HG03378 (cell line): ENCODE results near the gene TRAPPC3L.
A peak's percentile ranks its signal among the peaks of the same experiment; 100 is the strongest.

Source experiments
- ATAC-seq: cut with Tn5 transposase; IDR thresholded peaks from one replicate; pipeline ENCODE4 v1.9.1; 2021; ENCODE audit warnings: mild to moderate bottlenecking, moderate library complexity; ENCODE audit not compliant: unreplicated experiment

Gene TRAPPC3L

GRCh38 chr6:116545651-116546050 lies at the start of gene TRAPPC3L:
Gene TRAPPC3L (minus strand): TSS chr6:116545684. CDS start chr6:116545514, 170 bp downstream.
- no peak for ATAC-seq

- ATAC-seq = no peak
Observed at GRCh38 chr6:116595247-116595646, 49.8 kb upstream of the TRAPPC3L start.

GRCh38 chr6:116586738-116587137 lies 41.3 kb upstream of the TRAPPC3L start:
- no peak for ATAC-seq

- ATAC-seq = no peak
Observed at GRCh38 chr6:116586276-116586675, 40.8 kb upstream of the TRAPPC3L start.

GRCh38 chr6:116580198-116580597 lies 34.7 kb upstream of the TRAPPC3L start:
- no peak for ATAC-seq

GRCh38 chr6:116579143-116579542 lies 33.7 kb upstream of the TRAPPC3L start:
- ATAC-seq = no peak

- no peak for ATAC-seq
Observed at GRCh38 chr6:116578335-116578734, 32.9 kb upstream of the TRAPPC3L start.

GRCh38 chr6:116577486-116577885 lies 32.0 kb upstream of the TRAPPC3L start:
- ATAC-seq = no peak

GRCh38 chr6:116575227-116575626 lies 29.7 kb upstream of the TRAPPC3L start:
- no peak for ATAC-seq

GRCh38 chr6:116572162-116572561 lies 26.7 kb upstream of the TRAPPC3L start:
- no peak for ATAC-seq

GRCh38 chr6:116571683-116572000 lies 26.2 kb upstream of the TRAPPC3L start:
- ATAC-seq = no peak

- peak; percentile 91 for ATAC-seq
Observed at GRCh38 chr6:116570856-116571682, 25.6 kb upstream of the TRAPPC3L start, which contains the start of gene RWDD1. Gene RWDD1 (plus strand): TSS chr6:116571504. CDS start chr6:116571583, 79 bp downstream.

GRCh38 chr6:116568821-116569755 lies 23.6 kb upstream of the TRAPPC3L start:
- ATAC-seq = no peak

GRCh38 chr6:116568111-116568510 lies 22.6 kb upstream of the TRAPPC3L start:
- ATAC-seq = no peak

- ATAC-seq = no peak
Observed at GRCh38 chr6:116564921-116565872, 19.7 kb upstream of the TRAPPC3L start.

GRCh38 chr6:116564311-116564710 lies 18.8 kb upstream of the TRAPPC3L start:
- ATAC-seq = no peak

- ATAC-seq = no peak
Observed at GRCh38 chr6:116563830-116564229, 18.3 kb upstream of the TRAPPC3L start.

- ATAC-seq = no peak
Observed at GRCh38 chr6:116562614-116563013, 17.1 kb upstream of the TRAPPC3L start.

- no peak for ATAC-seq
Observed at GRCh38 chr6:116562019-116562403, 16.5 kb upstream of the TRAPPC3L start.

GRCh38 chr6:116561377-116562018 lies 16.0 kb upstream of the TRAPPC3L start:
- ATAC-seq = peak; percentile 82
